Kidney (tissue), 14 donors: ENCODE data around the gene RIT1. TPM values are rescaled to one million over a fixed set of nuclear protein-coding genes. Genes with fewer than 3 reads are reported as not detected.

Experiments
- DNase-seq, 5 donors: peaks; one replicate each; pipeline ENCODE4 v3.0.0-alpha.2; 2013 to 2020
- FAIRE-seq: peaks from 2 replicates; lab custom pipeline; 2012; peaks lifted over from hg19 to GRCh38; lab: Jason Lieb, UNC
- H3K27ac ChIP-seq, 2 donors: one replicate each; pipeline ENCODE4 v1.7.0; 2013; ENCODE audit warnings: low read depth in 2 of 2, low read length in 2 of 2, inconsistent platforms in 1 of 2
- H3K27me3 ChIP-seq: one replicate; pipeline ENCODE4 v1.7.1; 2013; ENCODE audit warnings: low read length, inconsistent platforms; ENCODE audit not compliant: control insufficient read depth, insufficient read depth
- H3K36me3 ChIP-seq, 3 donors: one replicate each; pipeline versions ENCODE4 v1.7.0 to v1.7.1; 2013; ENCODE audit warnings: low read length in 3 of 3, control low read depth in 1 of 3, inconsistent platforms in 1 of 3; ENCODE audit not compliant: insufficient read depth in 3 of 3, control insufficient read depth in 2 of 3
- H3K4me1 ChIP-seq, 3 donors: one replicate each; pipeline versions ENCODE4 v1.7.0 to v1.7.1; 2013; ENCODE audit warnings: low read length in 3 of 3, inconsistent platforms in 1 of 3, low read depth in 1 of 3; ENCODE audit not compliant: control insufficient read depth in 2 of 3, insufficient read depth in 2 of 3
- H3K4me3 ChIP-seq, 3 donors: one replicate each; pipeline versions ENCODE4 v1.7.0 to v1.8.1; 2013; ENCODE audit warnings: low read length in 3 of 3, control low read depth in 1 of 3, inconsistent platforms in 1 of 3
- H3K9ac ChIP-seq, 3 donors: one replicate each; pipeline versions ENCODE4 v1.7.0 to v1.7.1; 2013; ENCODE audit warnings: low read length in 3 of 3, control low read depth in 1 of 3, inconsistent platforms in 1 of 3
- H3K9me3 ChIP-seq, 3 donors: one replicate each; pipeline versions ENCODE4 v1.7.0 to v1.7.1; 2013; ENCODE audit warnings: low read length in 3 of 3, control low read depth in 1 of 3, inconsistent platforms in 1 of 3; ENCODE audit not compliant: control insufficient read depth in 2 of 3, insufficient read depth in 1 of 3
- intact Hi-C: fragments of 100-400 bp; cut with DNase I; formaldehyde crosslinking; loops from one replicate; pipeline ENCODE4 v1.11.1; 2022
- polyA plus RNA-seq: library from polyadenylated mRNA; stranded (reverse); fragments of 350-450 nt; fragmentation: Illumina TruSeq; extraction: RNeasy Lipid Tissue Mini Kit (QIAGEN cat#74804); gene quantifications from one replicate; pipeline ENCODE4 v1.2.3, GENCODE V29; 2014; ENCODE audit warnings: low read depth, low replicate concordance; ENCODE audit not compliant: insufficient read depth
- total RNA-seq: library from RNA; stranded (reverse); fragmentation: NEBNext Ultra II Directional; extraction: Animal tissue kit (Norgen Biotek cat#: 25700); gene quantifications from one replicate; pipeline ENCODE4 v1.2.1, GENCODE V29; 2021
- TF ChIP-seq, protein P1 (sequence below): IDR thresholded peaks from 3 replicates; pipeline ENCODE4 v1.5.1; 2012; ENCODE audit warnings: mild to moderate bottlenecking, moderate library complexity, borderline replicate concordance; ENCODE audit not compliant: insufficient read depth; ENCODE audit errors: extremely low read depth
- donor health status: control.
- donor health status: control.
- donor health status: control.
- donor health status: control.
- donor health status: control.
- donor health status: DM: yes; HTN: yes; CAD: no.
- donor health status: Normal renal cell carcinoma (clear cell type).

Gene RIT1
- total and polyA plus RNA-seq, 2 donors from 2014 or later: 33.2 to 40.8 TPM

DNA sequence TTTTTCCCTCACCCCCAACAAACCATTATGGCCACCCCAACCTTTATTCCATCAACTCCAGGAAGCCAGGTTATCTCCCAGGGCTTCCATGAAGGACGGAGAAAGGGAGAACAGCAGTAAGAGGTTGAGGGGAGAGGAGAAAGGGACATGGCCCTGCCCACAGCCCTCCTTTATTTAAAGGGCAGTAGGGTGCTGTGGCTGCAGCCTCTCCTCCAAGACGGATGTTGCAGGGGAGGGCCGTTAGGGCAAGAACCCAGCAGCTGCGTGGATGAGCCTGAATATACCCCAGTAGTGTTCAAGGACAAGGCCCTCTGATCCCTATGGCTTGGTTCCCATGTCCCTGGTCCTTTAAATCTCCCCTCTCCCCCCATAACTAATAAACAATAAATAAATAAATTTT lies 36.1 kb upstream of the RIT1 start:
- Histone ChIP-seq H3K27ac (no peak overlapping the region), H3K9me3 (no peaks in the 10 kb centered on the region), H3K36me3 (peaks cover 8 to 23% (median 9%) of the 10 kb centered on the region in 3 donors), H3K27me3 (no peaks in the 10 kb centered on the region), H3K4me3 (no peak overlapping the region), H3K9ac (no peak overlapping the region), H3K4me1 (peaks cover 0 to 5% (median 0%) of the 10 kb centered on the region in 3 donors)
- FAIRE-seq: no peak
- TF ChIP-seq, protein P1, sequence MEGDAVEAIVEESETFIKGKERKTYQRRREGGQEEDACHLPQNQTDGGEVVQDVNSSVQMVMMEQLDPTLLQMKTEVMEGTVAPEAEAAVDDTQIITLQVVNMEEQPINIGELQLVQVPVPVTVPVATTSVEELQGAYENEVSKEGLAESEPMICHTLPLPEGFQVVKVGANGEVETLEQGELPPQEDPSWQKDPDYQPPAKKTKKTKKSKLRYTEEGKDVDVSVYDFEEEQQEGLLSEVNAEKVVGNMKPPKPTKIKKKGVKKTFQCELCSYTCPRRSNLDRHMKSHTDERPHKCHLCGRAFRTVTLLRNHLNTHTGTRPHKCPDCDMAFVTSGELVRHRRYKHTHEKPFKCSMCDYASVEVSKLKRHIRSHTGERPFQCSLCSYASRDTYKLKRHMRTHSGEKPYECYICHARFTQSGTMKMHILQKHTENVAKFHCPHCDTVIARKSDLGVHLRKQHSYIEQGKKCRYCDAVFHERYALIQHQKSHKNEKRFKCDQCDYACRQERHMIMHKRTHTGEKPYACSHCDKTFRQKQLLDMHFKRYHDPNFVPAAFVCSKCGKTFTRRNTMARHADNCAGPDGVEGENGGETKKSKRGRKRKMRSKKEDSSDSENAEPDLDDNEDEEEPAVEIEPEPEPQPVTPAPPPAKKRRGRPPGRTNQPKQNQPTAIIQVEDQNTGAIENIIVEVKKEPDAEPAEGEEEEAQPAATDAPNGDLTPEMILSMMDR: no peak
- intact Hi-C loops: no loop called here
- DNase-seq: peak in 1 of 5 donors; percentile 48

DNA sequence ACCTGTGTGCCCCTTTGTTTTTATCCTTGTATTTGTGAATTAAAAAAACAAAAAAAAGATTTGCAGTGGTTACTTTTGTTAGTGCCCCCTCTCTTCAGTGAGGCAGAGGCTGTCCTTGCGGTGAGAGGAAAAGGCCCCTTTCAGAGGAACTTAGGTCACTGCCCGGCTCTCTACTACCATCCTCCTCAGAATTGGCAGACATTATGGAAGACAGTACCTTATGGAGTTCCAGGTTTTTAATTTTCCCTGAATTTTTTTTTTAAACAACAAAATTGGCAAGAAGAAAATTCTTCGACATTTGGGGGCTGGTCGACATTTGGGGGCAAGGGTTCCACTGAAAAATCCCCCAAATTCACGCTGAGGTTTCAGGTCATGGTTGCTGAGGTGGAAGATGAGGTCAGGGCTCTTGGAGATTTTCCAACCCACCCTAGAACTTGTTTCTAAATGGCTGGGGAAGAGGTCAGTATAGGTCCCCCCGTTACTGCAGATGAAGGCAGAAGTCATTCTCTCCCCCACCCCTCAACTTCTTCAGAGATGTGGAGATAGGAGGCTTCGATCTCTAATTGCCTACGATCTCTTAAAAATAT lies 35.6 kb upstream of the RIT1 start:
- Histone ChIP-seq H3K4me3 (no peak overlapping the region), H3K9ac (no peak overlapping the region), H3K9me3 (no peaks in the 10 kb centered on the region), H3K4me1 (peaks cover 0 to 10% (median 4%) of the 10 kb centered on the region in 3 donors), H3K36me3 (peaks cover 5 to 18% (median 7%) of the 10 kb centered on the region in 3 donors), H3K27ac (no peak overlapping the region), H3K27me3 (no peaks in the 10 kb centered on the region)
- TF ChIP-seq, protein P1: no peak
- FAIRE-seq (no peak), DNase-seq (no peak)
- intact Hi-C loops: no loop called here

DNA sequence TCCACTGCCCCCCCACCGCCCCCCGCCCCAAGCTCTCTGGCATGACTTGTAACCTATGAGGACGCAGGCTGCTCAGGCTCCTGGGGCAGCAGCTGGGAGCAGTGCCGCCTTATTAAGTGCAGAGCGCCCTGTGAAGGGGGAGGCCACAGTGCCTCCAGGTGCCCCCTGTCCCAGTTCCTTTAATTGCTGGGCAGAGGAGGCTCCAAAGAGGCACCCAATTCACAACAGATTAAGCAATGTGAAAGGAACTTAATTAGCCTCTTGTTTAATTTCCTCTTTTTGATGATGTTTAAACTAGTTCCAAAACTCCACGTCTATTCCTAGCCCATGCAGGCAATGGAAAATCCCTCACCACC lies 33.3 kb upstream of the RIT1 start:
- Histone ChIP-seq H3K9ac (no peak overlapping the region), H3K9me3 (no peaks in the 10 kb centered on the region), H3K4me3 (no peak overlapping the region), H3K4me1 (peaks cover 3 to 30% (median 24%) of the 10 kb centered on the region in 3 donors), H3K27ac (no peak overlapping the region), H3K27me3 (no peaks in the 10 kb centered on the region), H3K36me3 (peaks cover 0 to 9% (median 3%) of the 10 kb centered on the region in 3 donors)
- peak in 2 of 5 donors; percentile 31 to 56 for DNase-seq
- no peak for FAIRE-seq
- intact Hi-C loops: loop anchor here (5.0 kb wide), 1 partner anchor 43 kb away; no protein-coding TSS in a partner anchor
- TF ChIP-seq, protein P1: no peak
